ENCODE measurements around the gene TBPL1.

DNA sequence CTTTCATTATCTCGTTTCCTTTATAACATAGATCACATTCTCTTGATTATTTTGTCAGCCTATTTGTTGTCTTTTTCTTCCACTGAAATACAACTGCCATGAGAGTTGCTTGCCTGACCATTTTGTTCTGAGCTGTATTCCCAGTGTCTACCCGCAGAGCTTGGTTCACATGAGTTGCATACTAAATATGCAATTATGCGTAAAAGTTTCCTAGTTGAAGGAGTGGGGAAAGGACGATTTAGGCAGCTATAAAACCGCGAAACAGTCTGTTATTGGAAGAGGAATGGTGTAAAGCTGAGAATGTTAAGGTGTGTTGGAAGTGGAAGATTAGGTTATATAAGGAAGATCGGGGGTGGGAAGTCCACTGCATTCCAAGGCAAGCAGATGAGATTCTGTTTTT is 8.8 kb downstream of the TBPL1 start:
- TF ChIP-seq, protein P1, sequence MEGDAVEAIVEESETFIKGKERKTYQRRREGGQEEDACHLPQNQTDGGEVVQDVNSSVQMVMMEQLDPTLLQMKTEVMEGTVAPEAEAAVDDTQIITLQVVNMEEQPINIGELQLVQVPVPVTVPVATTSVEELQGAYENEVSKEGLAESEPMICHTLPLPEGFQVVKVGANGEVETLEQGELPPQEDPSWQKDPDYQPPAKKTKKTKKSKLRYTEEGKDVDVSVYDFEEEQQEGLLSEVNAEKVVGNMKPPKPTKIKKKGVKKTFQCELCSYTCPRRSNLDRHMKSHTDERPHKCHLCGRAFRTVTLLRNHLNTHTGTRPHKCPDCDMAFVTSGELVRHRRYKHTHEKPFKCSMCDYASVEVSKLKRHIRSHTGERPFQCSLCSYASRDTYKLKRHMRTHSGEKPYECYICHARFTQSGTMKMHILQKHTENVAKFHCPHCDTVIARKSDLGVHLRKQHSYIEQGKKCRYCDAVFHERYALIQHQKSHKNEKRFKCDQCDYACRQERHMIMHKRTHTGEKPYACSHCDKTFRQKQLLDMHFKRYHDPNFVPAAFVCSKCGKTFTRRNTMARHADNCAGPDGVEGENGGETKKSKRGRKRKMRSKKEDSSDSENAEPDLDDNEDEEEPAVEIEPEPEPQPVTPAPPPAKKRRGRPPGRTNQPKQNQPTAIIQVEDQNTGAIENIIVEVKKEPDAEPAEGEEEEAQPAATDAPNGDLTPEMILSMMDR (IDR thresholded peaks at IDR 0.05), result no peak
- no peak for TF ChIP-seq POLR2A (IDR thresholded peaks at IDR 0.05)

Measured in adrenal gland (tissue), 5 donors.